ENCODE measurements around the gene SLC39A6. TPM values are rescaled to one million over a fixed set of nuclear protein-coding genes. Genes with fewer than 3 reads are reported as not detected.

Gene SLC39A6
- total and polyA plus RNA-seq, 2 experiments from 2014 or later = 20.8 to 47.3 TPM

DNA sequence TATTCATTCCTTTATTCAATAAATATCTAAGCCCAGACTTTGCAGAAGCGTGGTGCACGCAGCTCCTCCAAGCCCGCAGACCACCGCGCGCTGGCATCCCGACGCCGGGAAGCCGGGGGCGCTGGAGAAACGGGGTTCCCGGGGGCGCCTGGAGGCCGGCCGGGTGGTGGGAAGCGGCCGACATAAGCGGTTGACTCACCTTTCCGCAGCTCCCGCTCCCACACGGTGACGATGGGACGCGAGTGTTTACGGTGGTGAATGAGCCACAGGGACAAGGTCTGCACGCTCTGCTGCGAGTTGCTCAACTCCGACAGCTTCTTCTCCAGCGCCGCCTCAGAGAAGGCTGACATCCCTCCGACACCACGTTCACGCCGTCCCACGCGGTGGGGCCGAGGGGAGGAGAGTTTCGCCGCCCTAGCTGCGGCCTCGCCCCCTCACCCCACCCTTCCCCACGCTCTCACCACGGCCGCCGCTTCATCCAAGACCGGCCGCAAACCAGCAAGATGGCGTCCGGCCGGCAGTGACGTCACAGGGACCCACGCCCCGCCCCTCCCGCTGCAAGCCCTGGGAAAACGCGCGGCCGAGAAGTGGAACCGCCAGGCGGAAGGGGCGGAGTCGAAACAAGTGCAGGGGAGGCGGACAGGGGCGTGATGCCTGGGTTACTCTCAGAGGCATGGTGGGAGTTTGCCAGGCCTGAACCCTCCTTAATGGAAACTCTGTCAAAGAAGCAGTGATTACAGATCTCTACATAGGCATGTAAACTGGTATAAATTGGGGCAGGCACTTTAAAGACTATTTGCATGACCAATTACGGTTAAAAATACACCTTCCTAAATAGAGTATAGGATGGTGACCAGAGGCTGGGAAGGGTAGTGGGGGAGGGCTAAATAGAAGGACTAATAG lies 61.8 kb downstream of the SLC39A6 start, which contains the start of gene RPRD1A:
RPRD1A (minus strand) TSS at position 505 of the 903 bp plus-strand sequence; CDS start at position 350, 155 bp downstream.
- Histone ChIP-seq H3K27ac (ENCODE audit: low read depth) (peak within 1 kb of the TSS; percentile 90), H3K4me1 (ENCODE audit: insufficient read depth) (peaks cover 16% of the 10 kb centered on the region), H4K20me1 (replicated peaks; ENCODE audit: insufficient read depth) (peaks cover 30% of the 10 kb centered on the region), H3K9me2 (ENCODE audit: insufficient read depth) (no peaks in the 10 kb centered on the region), H2AFZ (peak within 1 kb of the TSS; percentile 89), H3K4me2 (peak within 1 kb of the TSS; percentile 93), H3F3A (replicated peaks; ENCODE audit: low read depth) (no peaks in the 10 kb centered on the region), H3K36me3 (ENCODE audit: insufficient read depth) (no peaks in the 10 kb centered on the region), H3K27me3 (ENCODE audit: insufficient read depth) (no peaks in the 10 kb centered on the region), H3K4me3 (peak within 1 kb of the TSS; percentile 93), H3K79me2 (replicated peaks; ENCODE audit: insufficient read depth) (peaks cover 51% of the 10 kb centered on the region)
- peak within 1 kb of the TSS; percentile 98 for H3K4me3 Mint-ChIP-seq
- H3K36me3 Mint-ChIP-seq (ENCODE audit: low read depth) = peaks cover 15% of the 10 kb centered on the region
- TF ChIP-seq, protein P1, sequence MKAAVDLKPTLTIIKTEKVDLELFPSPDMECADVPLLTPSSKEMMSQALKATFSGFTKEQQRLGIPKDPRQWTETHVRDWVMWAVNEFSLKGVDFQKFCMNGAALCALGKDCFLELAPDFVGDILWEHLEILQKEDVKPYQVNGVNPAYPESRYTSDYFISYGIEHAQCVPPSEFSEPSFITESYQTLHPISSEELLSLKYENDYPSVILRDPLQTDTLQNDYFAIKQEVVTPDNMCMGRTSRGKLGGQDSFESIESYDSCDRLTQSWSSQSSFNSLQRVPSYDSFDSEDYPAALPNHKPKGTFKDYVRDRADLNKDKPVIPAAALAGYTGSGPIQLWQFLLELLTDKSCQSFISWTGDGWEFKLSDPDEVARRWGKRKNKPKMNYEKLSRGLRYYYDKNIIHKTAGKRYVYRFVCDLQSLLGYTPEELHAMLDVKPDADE (IDR thresholded peaks at IDR 0.05) = peak; percentile 36; the same call in 1 of the 2 replicates
- no peak for TF ChIP-seq ZNF331 (CRISPR knock-in tag; IDR thresholded peaks at IDR 0.05; ENCODE audit: low read depth)
- no peak for TF ChIP-seq EZH2phosphoT487 (IDR thresholded peaks at IDR 0.05; ENCODE audit: unreplicated experiment)
- TF ChIP-seq, protein P2, sequence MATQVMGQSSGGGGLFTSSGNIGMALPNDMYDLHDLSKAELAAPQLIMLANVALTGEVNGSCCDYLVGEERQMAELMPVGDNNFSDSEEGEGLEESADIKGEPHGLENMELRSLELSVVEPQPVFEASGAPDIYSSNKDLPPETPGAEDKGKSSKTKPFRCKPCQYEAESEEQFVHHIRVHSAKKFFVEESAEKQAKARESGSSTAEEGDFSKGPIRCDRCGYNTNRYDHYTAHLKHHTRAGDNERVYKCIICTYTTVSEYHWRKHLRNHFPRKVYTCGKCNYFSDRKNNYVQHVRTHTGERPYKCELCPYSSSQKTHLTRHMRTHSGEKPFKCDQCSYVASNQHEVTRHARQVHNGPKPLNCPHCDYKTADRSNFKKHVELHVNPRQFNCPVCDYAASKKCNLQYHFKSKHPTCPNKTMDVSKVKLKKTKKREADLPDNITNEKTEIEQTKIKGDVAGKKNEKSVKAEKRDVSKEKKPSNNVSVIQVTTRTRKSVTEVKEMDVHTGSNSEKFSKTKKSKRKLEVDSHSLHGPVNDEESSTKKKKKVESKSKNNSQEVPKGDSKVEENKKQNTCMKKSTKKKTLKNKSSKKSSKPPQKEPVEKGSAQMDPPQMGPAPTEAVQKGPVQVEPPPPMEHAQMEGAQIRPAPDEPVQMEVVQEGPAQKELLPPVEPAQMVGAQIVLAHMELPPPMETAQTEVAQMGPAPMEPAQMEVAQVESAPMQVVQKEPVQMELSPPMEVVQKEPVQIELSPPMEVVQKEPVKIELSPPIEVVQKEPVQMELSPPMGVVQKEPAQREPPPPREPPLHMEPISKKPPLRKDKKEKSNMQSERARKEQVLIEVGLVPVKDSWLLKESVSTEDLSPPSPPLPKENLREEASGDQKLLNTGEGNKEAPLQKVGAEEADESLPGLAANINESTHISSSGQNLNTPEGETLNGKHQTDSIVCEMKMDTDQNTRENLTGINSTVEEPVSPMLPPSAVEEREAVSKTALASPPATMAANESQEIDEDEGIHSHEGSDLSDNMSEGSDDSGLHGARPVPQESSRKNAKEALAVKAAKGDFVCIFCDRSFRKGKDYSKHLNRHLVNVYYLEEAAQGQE (IDR thresholded peaks at IDR 0.05; ENCODE audit: unreplicated experiment) = no peak
- peak; percentile 99 for TF ChIP-seq CREB1 (CRISPR knock-in tag; IDR thresholded peaks at IDR 0.05; ENCODE audit: low read depth)
- TF ChIP-seq, protein P3, sequence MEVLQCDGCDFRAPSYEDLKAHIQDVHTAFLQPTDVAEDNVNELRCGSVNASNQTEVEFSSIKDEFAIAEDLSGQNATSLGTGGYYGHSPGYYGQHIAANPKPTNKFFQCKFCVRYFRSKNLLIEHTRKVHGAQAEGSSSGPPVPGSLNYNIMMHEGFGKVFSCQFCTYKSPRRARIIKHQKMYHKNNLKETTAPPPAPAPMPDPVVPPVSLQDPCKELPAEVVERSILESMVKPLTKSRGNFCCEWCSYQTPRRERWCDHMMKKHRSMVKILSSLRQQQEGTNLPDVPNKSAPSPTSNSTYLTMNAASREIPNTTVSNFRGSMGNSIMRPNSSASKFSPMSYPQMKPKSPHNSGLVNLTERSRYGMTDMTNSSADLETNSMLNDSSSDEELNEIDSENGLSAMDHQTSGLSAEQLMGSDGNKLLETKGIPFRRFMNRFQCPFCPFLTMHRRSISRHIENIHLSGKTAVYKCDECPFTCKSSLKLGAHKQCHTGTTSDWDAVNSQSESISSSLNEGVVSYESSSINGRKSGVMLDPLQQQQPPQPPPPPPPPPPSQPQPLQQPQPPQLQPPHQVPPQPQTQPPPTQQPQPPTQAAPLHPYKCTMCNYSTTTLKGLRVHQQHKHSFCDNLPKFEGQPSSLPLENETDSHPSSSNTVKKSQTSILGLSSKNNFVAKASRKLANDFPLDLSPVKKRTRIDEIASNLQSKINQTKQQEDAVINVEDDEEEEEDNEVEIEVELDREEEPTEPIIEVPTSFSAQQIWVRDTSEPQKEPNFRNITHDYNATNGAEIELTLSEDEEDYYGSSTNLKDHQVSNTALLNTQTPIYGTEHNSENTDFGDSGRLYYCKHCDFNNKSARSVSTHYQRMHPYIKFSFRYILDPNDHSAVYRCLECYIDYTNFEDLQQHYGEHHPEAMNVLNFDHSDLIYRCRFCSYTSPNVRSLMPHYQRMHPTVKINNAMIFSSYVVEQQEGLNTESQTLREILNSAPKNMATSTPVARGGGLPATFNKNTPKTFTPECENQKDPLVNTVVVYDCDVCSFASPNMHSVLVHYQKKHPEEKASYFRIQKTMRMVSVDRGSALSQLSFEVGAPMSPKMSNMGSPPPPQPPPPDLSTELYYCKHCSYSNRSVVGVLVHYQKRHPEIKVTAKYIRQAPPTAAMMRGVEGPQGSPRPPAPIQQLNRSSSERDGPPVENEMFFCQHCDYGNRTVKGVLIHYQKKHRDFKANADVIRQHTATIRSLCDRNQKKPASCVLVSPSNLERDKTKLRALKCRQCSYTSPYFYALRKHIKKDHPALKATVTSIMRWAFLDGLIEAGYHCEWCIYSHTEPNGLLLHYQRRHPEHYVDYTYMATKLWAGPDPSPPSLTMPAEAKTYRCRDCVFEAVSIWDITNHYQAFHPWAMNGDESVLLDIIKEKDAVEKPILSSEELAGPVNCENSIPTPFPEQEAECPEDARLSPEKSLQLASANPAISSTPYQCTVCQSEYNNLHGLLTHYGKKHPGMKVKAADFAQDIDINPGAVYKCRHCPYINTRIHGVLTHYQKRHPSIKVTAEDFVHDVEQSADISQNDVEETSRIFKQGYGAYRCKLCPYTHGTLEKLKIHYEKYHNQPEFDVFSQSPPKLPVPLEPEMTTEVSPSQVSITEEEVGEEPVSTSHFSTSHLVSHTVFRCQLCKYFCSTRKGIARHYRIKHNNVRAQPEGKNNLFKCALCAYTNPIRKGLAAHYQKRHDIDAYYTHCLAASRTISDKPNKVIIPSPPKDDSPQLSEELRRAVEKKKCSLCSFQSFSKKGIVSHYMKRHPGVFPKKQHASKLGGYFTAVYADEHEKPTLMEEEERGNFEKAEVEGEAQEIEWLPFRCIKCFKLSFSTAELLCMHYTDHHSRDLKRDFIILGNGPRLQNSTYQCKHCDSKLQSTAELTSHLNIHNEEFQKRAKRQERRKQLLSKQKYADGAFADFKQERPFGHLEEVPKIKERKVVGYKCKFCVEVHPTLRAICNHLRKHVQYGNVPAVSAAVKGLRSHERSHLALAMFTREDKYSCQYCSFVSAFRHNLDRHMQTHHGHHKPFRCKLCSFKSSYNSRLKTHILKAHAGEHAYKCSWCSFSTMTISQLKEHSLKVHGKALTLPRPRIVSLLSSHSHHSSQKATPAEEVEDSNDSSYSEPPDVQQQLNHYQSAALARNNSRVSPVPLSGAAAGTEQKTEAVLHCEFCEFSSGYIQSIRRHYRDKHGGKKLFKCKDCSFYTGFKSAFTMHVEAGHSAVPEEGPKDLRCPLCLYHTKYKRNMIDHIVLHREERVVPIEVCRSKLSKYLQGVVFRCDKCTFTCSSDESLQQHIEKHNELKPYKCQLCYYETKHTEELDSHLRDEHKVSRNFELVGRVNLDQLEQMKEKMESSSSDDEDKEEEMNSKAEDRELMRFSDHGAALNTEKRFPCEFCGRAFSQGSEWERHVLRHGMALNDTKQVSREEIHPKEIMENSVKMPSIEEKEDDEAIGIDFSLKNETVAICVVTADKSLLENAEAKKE (CRISPR knock-in tag; IDR thresholded peaks at IDR 0.05) = no peak
- TF ChIP-seq ZNF114 (CRISPR knock-in tag; IDR thresholded peaks at IDR 0.05) = no peak
- TF ChIP-seq POLR2AphosphoS5 (IDR thresholded peaks at IDR 0.05; ENCODE audit: low read depth) = peak; percentile 98
- TF ChIP-seq EZH2 (IDR thresholded peaks at IDR 0.05; ENCODE audit: low read depth, unreplicated experiment) = no peak
- no peak for TF ChIP-seq NANOG (IDR thresholded peaks at IDR 0.05; ENCODE audit: borderline replicate concordance)
- TF ChIP-seq, protein P4, sequence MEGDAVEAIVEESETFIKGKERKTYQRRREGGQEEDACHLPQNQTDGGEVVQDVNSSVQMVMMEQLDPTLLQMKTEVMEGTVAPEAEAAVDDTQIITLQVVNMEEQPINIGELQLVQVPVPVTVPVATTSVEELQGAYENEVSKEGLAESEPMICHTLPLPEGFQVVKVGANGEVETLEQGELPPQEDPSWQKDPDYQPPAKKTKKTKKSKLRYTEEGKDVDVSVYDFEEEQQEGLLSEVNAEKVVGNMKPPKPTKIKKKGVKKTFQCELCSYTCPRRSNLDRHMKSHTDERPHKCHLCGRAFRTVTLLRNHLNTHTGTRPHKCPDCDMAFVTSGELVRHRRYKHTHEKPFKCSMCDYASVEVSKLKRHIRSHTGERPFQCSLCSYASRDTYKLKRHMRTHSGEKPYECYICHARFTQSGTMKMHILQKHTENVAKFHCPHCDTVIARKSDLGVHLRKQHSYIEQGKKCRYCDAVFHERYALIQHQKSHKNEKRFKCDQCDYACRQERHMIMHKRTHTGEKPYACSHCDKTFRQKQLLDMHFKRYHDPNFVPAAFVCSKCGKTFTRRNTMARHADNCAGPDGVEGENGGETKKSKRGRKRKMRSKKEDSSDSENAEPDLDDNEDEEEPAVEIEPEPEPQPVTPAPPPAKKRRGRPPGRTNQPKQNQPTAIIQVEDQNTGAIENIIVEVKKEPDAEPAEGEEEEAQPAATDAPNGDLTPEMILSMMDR (conservative IDR thresholded peaks at IDR 0.05; ENCODE audit: low read depth in 2 of 2) = no peak
- DNase-seq (ENCODE audit: low spot score) (peak; percentile 99), ATAC-seq (peak; percentile 93)
- H3K27ac Mint-ChIP-seq = peak within 1 kb of the TSS; percentile 97
- peaks cover 6% of the 10 kb centered on the region for H3K27me3 Mint-ChIP-seq (ENCODE audit: insufficient read depth, low read depth, poor library complexity)
- no peaks in the 10 kb centered on the region for H3K9me3 Mint-ChIP-seq
- H3K4me1 Mint-ChIP-seq = peaks cover 25% of the 10 kb centered on the region

Measured in GM23338 (cell line).